ENCODE results near the gene SCN8A.

The SCN8A gene

GRCh38 chr12:51722431-51722830 is 131.4 kb downstream of the SCN8A start:
- no peak overlapping the region for H2AFZ ChIP-seq (ENCODE audit: low read length)
- no peaks in the 10 kb centered on the region for H3K9me3 ChIP-seq (replicated peaks; ENCODE audit: insufficient read depth, low read length)
- TF ChIP-seq EZH2phosphoT487 (IDR thresholded peaks at IDR 0.05; ENCODE audit: low read length) (no peak), EZH2 (optimal IDR thresholded peaks at IDR 0.05; ENCODE audit: low read depth, low read length) (no peak), CTCF (IDR thresholded peaks at IDR 0.05; ENCODE audit: low read length) (no peak)
- DNase-seq: no peak
- H3F3A ChIP-seq (ENCODE audit: insufficient read depth, low read length): no peaks in the 10 kb centered on the region
- H3K4me1 ChIP-seq (ENCODE audit: low read length): no peaks in the 10 kb centered on the region
- H4K20me1 ChIP-seq (ENCODE audit: insufficient read depth, low read length): no peaks in the 10 kb centered on the region
- H3K9ac ChIP-seq (ENCODE audit: low read length): no peak overlapping the region
- H3K4me3 ChIP-seq (ENCODE audit: low read length): no peak overlapping the region
- H3K79me2 ChIP-seq (ENCODE audit: low read length): no peaks in the 10 kb centered on the region
- no peak overlapping the region for H3K4me2 ChIP-seq (ENCODE audit: low read depth, low read length)
- H3K9me2 ChIP-seq (replicated peaks; ENCODE audit: insufficient read depth, low read length): no peaks in the 10 kb centered on the region
- H3K27ac ChIP-seq (ENCODE audit: low read length): no peak overlapping the region
- no peaks in the 10 kb centered on the region for H3K27me3 ChIP-seq (replicated peaks; ENCODE audit: insufficient read depth, low read length)
- no peaks in the 10 kb centered on the region for H3K36me3 ChIP-seq (replicated peaks; ENCODE audit: insufficient read depth, low read length)

GRCh38 chr12:51726161-51726560 is 135.1 kb downstream of the SCN8A start:
- no peaks in the 10 kb centered on the region for H3K79me2 ChIP-seq (ENCODE audit: low read length)
- H3K4me2 ChIP-seq (ENCODE audit: low read depth, low read length): no peak overlapping the region

GRCh38 chr12:51726931-51727330 is 135.9 kb downstream of the SCN8A start:
- Histone ChIP-seq H3K36me3 (replicated peaks; ENCODE audit: insufficient read depth, low read length) (no peaks in the 10 kb centered on the region), H3K27me3 (replicated peaks; ENCODE audit: insufficient read depth, low read length) (no peaks in the 10 kb centered on the region), H3K9me3 (replicated peaks; ENCODE audit: insufficient read depth, low read length) (no peaks in the 10 kb centered on the region), H3K9ac (ENCODE audit: low read length) (no peak overlapping the region), H3K4me2 (ENCODE audit: low read depth, low read length) (no peak overlapping the region), H3K9me2 (replicated peaks; ENCODE audit: insufficient read depth, low read length) (no peaks in the 10 kb centered on the region), H3K79me2 (ENCODE audit: low read length) (no peaks in the 10 kb centered on the region), H4K20me1 (ENCODE audit: insufficient read depth, low read length) (no peaks in the 10 kb centered on the region), H3K4me1 (ENCODE audit: low read length) (no peaks in the 10 kb centered on the region), H3K4me3 (ENCODE audit: low read length) (no peak overlapping the region), H3K27ac (ENCODE audit: low read length) (no peak overlapping the region), H2AFZ (ENCODE audit: low read length) (no peak overlapping the region), H3F3A (ENCODE audit: insufficient read depth, low read length) (no peaks in the 10 kb centered on the region)
- no peak for DNase-seq
- no peak for TF ChIP-seq EZH2phosphoT487 (IDR thresholded peaks at IDR 0.05; ENCODE audit: low read length)
- no peak for TF ChIP-seq CTCF (IDR thresholded peaks at IDR 0.05; ENCODE audit: low read length)
- TF ChIP-seq EZH2 (optimal IDR thresholded peaks at IDR 0.05; ENCODE audit: low read depth, low read length): no peak

More at GRCh38 chr12:51726161-51726560, 135.1 kb downstream of the SCN8A start:
- H3F3A ChIP-seq (ENCODE audit: insufficient read depth, low read length): no peaks in the 10 kb centered on the region
- H3K27ac ChIP-seq (ENCODE audit: low read length): no peak overlapping the region
- no peaks in the 10 kb centered on the region for H3K27me3 ChIP-seq (replicated peaks; ENCODE audit: insufficient read depth, low read length)
- no peaks in the 10 kb centered on the region for H3K9me2 ChIP-seq (replicated peaks; ENCODE audit: insufficient read depth, low read length)
- H3K9me3 ChIP-seq (replicated peaks; ENCODE audit: insufficient read depth, low read length): no peaks in the 10 kb centered on the region
- H3K9ac ChIP-seq (ENCODE audit: low read length): no peak overlapping the region
- TF ChIP-seq CTCF (IDR thresholded peaks at IDR 0.05; ENCODE audit: low read length) (no peak), EZH2 (optimal IDR thresholded peaks at IDR 0.05; ENCODE audit: low read depth, low read length) (no peak), EZH2phosphoT487 (IDR thresholded peaks at IDR 0.05; ENCODE audit: low read length) (no peak)
- no peak overlapping the region for H2AFZ ChIP-seq (ENCODE audit: low read length)
- H3K36me3 ChIP-seq (replicated peaks; ENCODE audit: insufficient read depth, low read length): no peaks in the 10 kb centered on the region
- no peak for DNase-seq
- H4K20me1 ChIP-seq (ENCODE audit: insufficient read depth, low read length): no peaks in the 10 kb centered on the region
- no peak overlapping the region for H3K4me3 ChIP-seq (ENCODE audit: low read length)
- no peaks in the 10 kb centered on the region for H3K4me1 ChIP-seq (ENCODE audit: low read length)

Data from MM.1S (cell line).